22Rv1 (cell line): Measurements from ENCODE around the gene FAM78A.

Source experiments
- CTCF ChIP-seq: fragments of 450-650 bp; IDR thresholded peaks from 2 replicates; pipeline ENCODE4 v1.5.1; 2017; ENCODE audit warnings: mild to moderate bottlenecking
- ZFX ChIP-seq: fragments of 450-650 bp; IDR thresholded peaks from 2 replicates; pipeline ENCODE4 v1.6.1; 2017; ENCODE audit warnings: antibody characterized with exemption, borderline replicate concordance

GRCh38 chr9:131278702-131279111 lies 2.4 kb upstream of the FAM78A start:
- no peak for TF ChIP-seq CTCF
- no peak for TF ChIP-seq ZFX
